ENCODE results near the gene IRF1. TPM values are rescaled to one million over a fixed set of nuclear protein-coding genes. Genes with fewer than 3 reads are reported as not detected.

IRF1 gene
- total RNA-seq, 1 experiment from 2014 or later = 30.1 TPM

DNA sequence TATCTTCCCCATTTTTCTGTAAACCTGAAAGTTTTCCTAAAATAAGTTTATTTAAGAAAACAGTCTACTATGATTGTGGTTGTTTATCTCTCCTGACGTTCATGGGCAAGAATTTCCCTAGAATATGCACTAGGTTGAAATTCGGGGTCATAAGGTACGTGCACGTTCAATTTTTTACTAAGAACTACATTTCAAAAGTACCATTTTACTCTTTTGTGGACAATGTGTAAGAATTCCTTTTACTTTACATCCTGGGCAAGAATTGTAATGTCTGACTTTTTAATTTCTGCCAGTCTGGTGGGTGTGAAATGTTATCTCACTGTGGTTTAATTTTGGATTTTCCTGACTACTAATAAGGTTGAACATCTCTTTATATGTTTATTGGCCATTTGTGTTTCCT lies 40.4 kb upstream of the IRF1 start:
- H3K79me2 ChIP-seq (ENCODE audit: insufficient read depth, low read length) = no peaks in the 10 kb centered on the region
- H3K4me3 ChIP-seq (replicated peaks in 1 of 2; ENCODE audit: low read depth in 1 of 2, low read length in 2 of 2) = no peak overlapping the region
- RAD21 ChIA-PET (ENCODE audit: low non-redundant PET in 1 of 2, low total read pairs in 2 of 2, uncharacterized antibody in 2 of 2, unreplicated experiment in 2 of 2) = no interaction called here
- no peak overlapping the region for H3K9ac ChIP-seq (ENCODE audit: low read length)
- CTCF ChIA-PET = interaction anchor here (0.7 kb wide), 1 partner anchor 350 kb away, joined by 3 read pairs; no protein-coding TSS in a partner anchor
- no peaks in the 10 kb centered on the region for H3K9me2 ChIP-seq (ENCODE audit: insufficient read depth)
- intact Hi-C loops (cut with micrococcal nuclease) = no loop called here
- DNase-seq (ENCODE audit: low read depth, low spot score) (no peak), ATAC-seq (no peak)
- peaks cover 24% of the 10 kb centered on the region for H3K27me3 ChIP-seq (ENCODE audit: insufficient read depth, low read length)
- BruUV-seq (replicated peaks) = no TSS peak
- POLR2A ChIA-PET = no interaction called here
- H3K36me3 ChIP-seq (ENCODE audit: control insufficient read depth in 1 of 2, insufficient read depth in 2 of 2, low read length in 2 of 2) = no peaks in the 10 kb centered on the region
- no peak overlapping the region for H3K4me2 ChIP-seq (ENCODE audit: low read length)
- no peaks in the 10 kb centered on the region for H4K20me1 ChIP-seq (ENCODE audit: insufficient read depth)
- H2AFZ ChIP-seq (ENCODE audit: low read depth, low read length, poor library complexity, severe bottlenecking) = no peak overlapping the region
- no peak overlapping the region for H3K27ac ChIP-seq (ENCODE audit: low read depth, low read length)
- TF ChIP-seq SIN3A (IDR thresholded peaks at IDR 0.05; ENCODE audit: low read depth) (no peak), ZFX (IDR thresholded peaks at IDR 0.05) (no peak), FOSL1 (IDR thresholded peaks at IDR 0.05; ENCODE audit: low read depth) (no peak), EZH2phosphoT487 (IDR thresholded peaks at IDR 0.05; ENCODE audit: borderline replicate concordance) (no peak), JUND (IDR thresholded peaks at IDR 0.05) (no peak), EZH2 (IDR thresholded peaks at IDR 0.05) (no peak)
- TF ChIP-seq, protein P1, sequence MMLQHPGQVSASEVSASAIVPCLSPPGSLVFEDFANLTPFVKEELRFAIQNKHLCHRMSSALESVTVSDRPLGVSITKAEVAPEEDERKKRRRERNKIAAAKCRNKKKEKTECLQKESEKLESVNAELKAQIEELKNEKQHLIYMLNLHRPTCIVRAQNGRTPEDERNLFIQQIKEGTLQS (IDR thresholded peaks at IDR 0.05) = no peak
- TF ChIP-seq, protein P2, sequence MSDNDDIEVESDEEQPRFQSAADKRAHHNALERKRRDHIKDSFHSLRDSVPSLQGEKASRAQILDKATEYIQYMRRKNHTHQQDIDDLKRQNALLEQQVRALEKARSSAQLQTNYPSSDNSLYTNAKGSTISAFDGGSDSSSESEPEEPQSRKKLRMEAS (IDR thresholded peaks at IDR 0.05) = no peak
- peaks cover 0 to 9% of the 10 kb centered on the region in 2 experiments; a peak in 1 of 4 replicates for H3K4me1 ChIP-seq (ENCODE audit: control insufficient read depth in 1 of 2, insufficient read depth in 2 of 2, low read length in 2 of 2)
- no peaks in the 10 kb centered on the region for H3K9me3 ChIP-seq (ENCODE audit: control insufficient read depth in 1 of 2, insufficient read depth in 1 of 2, low read depth in 1 of 2, low read length in 2 of 2)

- DNase-seq (ENCODE audit: low read depth, low spot score) (no peak), ATAC-seq (no peak)
- Histone ChIP-seq H3K9me3 (ENCODE audit: control insufficient read depth in 1 of 2, insufficient read depth in 1 of 2, low read depth in 1 of 2, low read length in 2 of 2) (no peaks in the 10 kb centered on the region), H3K27me3 (ENCODE audit: insufficient read depth, low read length) (peaks cover 13% of the 10 kb centered on the region; the same call in 1 of the 2 replicates), H3K79me2 (ENCODE audit: insufficient read depth, low read length) (no peaks in the 10 kb centered on the region), H2AFZ (ENCODE audit: low read depth, low read length, poor library complexity, severe bottlenecking) (no peak overlapping the region), H3K36me3 (ENCODE audit: control insufficient read depth in 1 of 2, insufficient read depth in 2 of 2, low read length in 2 of 2) (no peaks in the 10 kb centered on the region), H3K9me2 (ENCODE audit: insufficient read depth) (no peaks in the 10 kb centered on the region), H3K9ac (ENCODE audit: low read length) (no peak overlapping the region), H3K4me2 (ENCODE audit: low read length) (no peak overlapping the region), H3K27ac (ENCODE audit: low read depth, low read length) (no peak overlapping the region), H3K4me3 (replicated peaks in 1 of 2; ENCODE audit: low read depth in 1 of 2, low read length in 2 of 2) (no peak overlapping the region), H4K20me1 (ENCODE audit: insufficient read depth) (no peaks in the 10 kb centered on the region), H3K4me1 (ENCODE audit: control insufficient read depth in 1 of 2, insufficient read depth in 2 of 2, low read length in 2 of 2) (peaks cover 0 to 9% of the 10 kb centered on the region in 2 experiments; a peak in 1 of 4 replicates)
- intact Hi-C loops (cut with micrococcal nuclease) = loop anchor here (10.0 kb wide), 2 partner anchors 146 to 186 kb away; partner anchors contain the start of gene IL4
- no TSS peak for BruUV-seq (replicated peaks)
- POLR2A ChIA-PET = no interaction called here
- CTCF ChIA-PET = interaction anchor here (1.4 kb wide), 1 partner anchor 291 kb away, joined by 3 read pairs; no protein-coding TSS in a partner anchor
- RAD21 ChIA-PET (ENCODE audit: low non-redundant PET in 1 of 2, low total read pairs in 2 of 2, uncharacterized antibody in 2 of 2, unreplicated experiment in 2 of 2) = no interaction called here
- no peak for TF ChIP-seq CTCF (IDR thresholded peaks at IDR 0.05 in 2 of 3, conservative IDR thresholded peaks at IDR 0.05 in 1 of 3; ENCODE audit: borderline replicate concordance in 1 of 3, insufficient read depth in 1 of 3, low read depth in 2 of 3, low read length in 2 of 3)
- TF ChIP-seq, protein P3, sequence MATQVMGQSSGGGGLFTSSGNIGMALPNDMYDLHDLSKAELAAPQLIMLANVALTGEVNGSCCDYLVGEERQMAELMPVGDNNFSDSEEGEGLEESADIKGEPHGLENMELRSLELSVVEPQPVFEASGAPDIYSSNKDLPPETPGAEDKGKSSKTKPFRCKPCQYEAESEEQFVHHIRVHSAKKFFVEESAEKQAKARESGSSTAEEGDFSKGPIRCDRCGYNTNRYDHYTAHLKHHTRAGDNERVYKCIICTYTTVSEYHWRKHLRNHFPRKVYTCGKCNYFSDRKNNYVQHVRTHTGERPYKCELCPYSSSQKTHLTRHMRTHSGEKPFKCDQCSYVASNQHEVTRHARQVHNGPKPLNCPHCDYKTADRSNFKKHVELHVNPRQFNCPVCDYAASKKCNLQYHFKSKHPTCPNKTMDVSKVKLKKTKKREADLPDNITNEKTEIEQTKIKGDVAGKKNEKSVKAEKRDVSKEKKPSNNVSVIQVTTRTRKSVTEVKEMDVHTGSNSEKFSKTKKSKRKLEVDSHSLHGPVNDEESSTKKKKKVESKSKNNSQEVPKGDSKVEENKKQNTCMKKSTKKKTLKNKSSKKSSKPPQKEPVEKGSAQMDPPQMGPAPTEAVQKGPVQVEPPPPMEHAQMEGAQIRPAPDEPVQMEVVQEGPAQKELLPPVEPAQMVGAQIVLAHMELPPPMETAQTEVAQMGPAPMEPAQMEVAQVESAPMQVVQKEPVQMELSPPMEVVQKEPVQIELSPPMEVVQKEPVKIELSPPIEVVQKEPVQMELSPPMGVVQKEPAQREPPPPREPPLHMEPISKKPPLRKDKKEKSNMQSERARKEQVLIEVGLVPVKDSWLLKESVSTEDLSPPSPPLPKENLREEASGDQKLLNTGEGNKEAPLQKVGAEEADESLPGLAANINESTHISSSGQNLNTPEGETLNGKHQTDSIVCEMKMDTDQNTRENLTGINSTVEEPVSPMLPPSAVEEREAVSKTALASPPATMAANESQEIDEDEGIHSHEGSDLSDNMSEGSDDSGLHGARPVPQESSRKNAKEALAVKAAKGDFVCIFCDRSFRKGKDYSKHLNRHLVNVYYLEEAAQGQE (IDR thresholded peaks at IDR 0.05; ENCODE audit: low read depth) = no peak
- TF ChIP-seq EZH2phosphoT487 (IDR thresholded peaks at IDR 0.05; ENCODE audit: borderline replicate concordance) = no peak
- TF ChIP-seq EGR1 (IDR thresholded peaks at IDR 0.05; ENCODE audit: low read depth) = no peak
- TF ChIP-seq, protein P1 (IDR thresholded peaks at IDR 0.05) = no peak
- no peak for TF ChIP-seq POLR2A (IDR thresholded peaks at IDR 0.05; ENCODE audit: borderline replicate concordance, extremely low read depth, insufficient read depth, insufficient read length)
- TF ChIP-seq ELF1 (IDR thresholded peaks at IDR 0.05; ENCODE audit: borderline replicate concordance, low read depth) = no peak
Observed at GRCh38 chr5:132528866-132529634, 38.5 kb upstream of the IRF1 start.

Data from HCT116 (cell line).